Gastrocnemius medialis (tissue), 4 donors: Measurements from ENCODE around the gene ARHGAP15. TPM values are rescaled to one million over a fixed set of nuclear protein-coding genes. Genes with fewer than 3 reads are reported as not detected.

Source experiments
- ATAC-seq, 2 donors: fragments of 150-250 bp; one replicate each; pipeline ENCODE4 v1.9.1; 2016
- DNase-seq, 2 donors: peaks; one replicate each; pipeline ENCODE4 v3.0.0-alpha.2; 2019
- H3K27ac ChIP-seq, 4 donors: fragments of 200-600 bp; sonication (generic); 1 replicate in 1 of 4; 2 replicates in 3 of 4; pipeline ENCODE4 v1.5.1; 2016 to 2018; ENCODE audit warnings: mild to moderate bottlenecking in 2 of 4, moderate library complexity in 1 of 4
- H3K27me3 ChIP-seq, 3 donors: fragments of 200-600 bp; sonication (generic) in 2 of 3; 1 replicate in 1 of 3; 2 replicates in 2 of 3; pipeline versions ENCODE4 v1.5.1 to v1.6.0; 2016 to 2019; ENCODE audit warnings: mild to moderate bottlenecking in 1 of 3, moderate library complexity in 1 of 3
- H3K36me3 ChIP-seq, 2 donors: fragments of 200-600 bp; sonication (generic) in 1 of 2; one replicate each; pipeline ENCODE4 v1.5.1; 2017 to 2018
- H3K4me1 ChIP-seq, 2 donors: fragments of 200-600 bp; sonication (generic) in 1 of 2; one replicate each; pipeline ENCODE4 v1.5.1; 2016 to 2017; ENCODE audit warnings: mild to moderate bottlenecking in 2 of 2
- H3K4me3 ChIP-seq, 4 donors: fragments of 200-600 bp; sonication (generic) in 3 of 4; 1 replicate in 1 of 4; 2 replicates in 3 of 4; pipeline ENCODE4 v1.5.1; 2016 to 2019; ENCODE audit warnings: mild to moderate bottlenecking in 2 of 4
- H3K9me3 ChIP-seq, 3 donors: fragments of 200-600 bp; sonication (generic) in 2 of 3; 1 replicate in 1 of 3; 2 replicates in 2 of 3; pipeline ENCODE4 v1.5.1; 2016 to 2019
- CTCF ChIP-seq, 5 experiments: fragments of 450-650 bp in 3 of 5; fragments of 200-600 bp in 2 of 5; sonication (generic) in 2 of 5; IDR thresholded peaks in 4 of 5; conservative IDR thresholded peaks in 1 of 5; 1 replicate in 4 of 5; 2 replicates in 1 of 5; pipeline ENCODE4 v1.5.1; 2016 to 2019; ENCODE audit warnings: antibody characterized with exemption in 5 of 5, mild to moderate bottlenecking in 3 of 5, moderate library complexity in 3 of 5
- POLR2A ChIP-seq, 2 donors: fragments of 450-650 bp; IDR thresholded peaks; one replicate each; pipeline ENCODE4 v1.6.1; 2017; ENCODE audit warnings: antibody characterized with exemption in 2 of 2, mild to moderate bottlenecking in 2 of 2, moderate library complexity in 2 of 2
- in situ Hi-C, 4 donors: fragments of 200-750 bp; cut with MboI; loops; one replicate each; pipeline versions ENCODE4 v1.15.0 to v1.8.0; 2017; ENCODE audit warnings: low sequenced_read_pairs in 4 of 4
- intact Hi-C: fragments of 100-400 bp; cut with DNase I; formaldehyde crosslinking; loops from one replicate; pipeline ENCODE4 v1.15.1; 2023; ENCODE audit warnings: low total_unique reads
- total RNA-seq, 4 donors: library from RNA; depleted of rRNA; stranded (reverse); fragments of >200 nt; gene quantifications; one replicate each; pipeline versions ENCODE4 v1.1.0 to v1.2.3, GENCODE V29; 2016

Gene ARHGAP15
- total RNA-seq, 4 donors from 2014 or later: 1.2 to 3.2 (median 1.3) TPM; not detected in 1

DNA sequence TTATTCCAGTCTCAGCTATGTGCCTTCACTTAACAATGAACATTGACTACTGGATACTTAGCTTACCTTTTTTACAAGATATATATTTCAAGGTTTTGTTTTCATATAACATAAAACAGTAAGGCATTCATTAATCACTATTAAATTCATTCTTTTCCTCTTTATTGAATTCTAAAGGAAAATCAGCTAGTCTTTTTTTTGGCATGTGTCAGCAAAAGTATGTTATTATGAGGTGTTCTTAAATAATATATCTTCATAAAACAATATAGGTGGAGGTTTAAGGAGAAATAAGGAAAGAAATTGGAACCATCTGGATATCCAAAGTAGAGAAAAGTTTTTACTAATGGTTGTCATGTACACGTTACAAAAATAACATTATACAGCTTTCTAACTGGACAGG lies 472.6 kb downstream of the ARHGAP15 start:
- Histone ChIP-seq H3K27me3 (no peaks in the 10 kb centered on the region), H3K4me3 (no peak overlapping the region), H3K4me1 (no peaks in the 10 kb centered on the region), H3K9me3 (no peaks in the 10 kb centered on the region), H3K36me3 (no peaks in the 10 kb centered on the region), H3K27ac (no peak overlapping the region)
- no peak for ATAC-seq
- TF ChIP-seq POLR2A (IDR thresholded peaks at IDR 0.05): no peak
- in situ Hi-C loops (no loop called here), intact Hi-C loops (no loop called here)
- no peak for DNase-seq

- H3K36me3 ChIP-seq: no peaks in the 10 kb centered on the region
- no peak overlapping the region for H3K27ac ChIP-seq
- no peaks in the 10 kb centered on the region for H3K4me1 ChIP-seq
- in situ Hi-C loops: no loop called here
- ATAC-seq: no peak
- no peaks in the 10 kb centered on the region for H3K27me3 ChIP-seq
- intact Hi-C loops: no loop called here
- H3K4me3 ChIP-seq: no peak overlapping the region
- H3K9me3 ChIP-seq: no peaks in the 10 kb centered on the region
- no peak for DNase-seq
- TF ChIP-seq CTCF (IDR thresholded peaks at IDR 0.05 in 4 of 5, conservative IDR thresholded peaks at IDR 0.05 in 1 of 5) (no peak), POLR2A (IDR thresholded peaks at IDR 0.05) (no peak)
These were observed 473.9 kb downstream of the ARHGAP15 start for GRCh38 chr2:143603035-143603655.

- Histone ChIP-seq H3K4me1 (no peaks in the 10 kb centered on the region), H3K36me3 (no peaks in the 10 kb centered on the region), H3K9me3 (no peaks in the 10 kb centered on the region), H3K27ac (no peak overlapping the region), H3K27me3 (no peaks in the 10 kb centered on the region), H3K4me3 (no peak overlapping the region)
- TF ChIP-seq CTCF (IDR thresholded peaks at IDR 0.05 in 4 of 5, conservative IDR thresholded peaks at IDR 0.05 in 1 of 5) (no peak), POLR2A (IDR thresholded peaks at IDR 0.05) (no peak)
- intact Hi-C loops (no loop called here), in situ Hi-C loops (no loop called here)
- DNase-seq (no peak), ATAC-seq (no peak)
These were observed 474.8 kb downstream of the ARHGAP15 start for GRCh38 chr2:143603846-143604565.

DNA sequence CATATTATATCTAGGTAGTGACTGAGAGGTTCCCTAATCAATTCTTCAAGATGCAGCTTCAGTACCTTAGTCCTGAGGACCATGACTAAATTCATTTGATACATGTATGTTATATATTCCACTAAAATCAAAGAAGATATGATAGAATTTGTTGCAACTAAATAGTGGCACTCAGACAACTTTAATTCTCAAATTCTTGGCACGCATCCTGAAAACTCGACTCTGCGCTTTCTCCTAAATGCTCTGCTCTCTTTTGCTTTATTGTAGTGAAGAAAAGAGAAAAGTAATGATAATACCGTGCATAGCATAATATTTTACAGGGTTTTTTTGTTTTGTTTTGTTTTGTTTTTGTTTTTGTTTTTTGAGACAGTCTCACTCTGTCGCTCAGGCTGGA lies 475.3 kb downstream of the ARHGAP15 start:
- Histone ChIP-seq H3K27me3 (no peaks in the 10 kb centered on the region), H3K4me3 (no peak overlapping the region), H3K36me3 (no peaks in the 10 kb centered on the region), H3K9me3 (no peaks in the 10 kb centered on the region), H3K4me1 (no peaks in the 10 kb centered on the region), H3K27ac (no peak overlapping the region)
- intact Hi-C loops: no loop called here
- DNase-seq (no peak), ATAC-seq (no peak)
- no peak for TF ChIP-seq CTCF (IDR thresholded peaks at IDR 0.05 in 4 of 5, conservative IDR thresholded peaks at IDR 0.05 in 1 of 5)
- TF ChIP-seq POLR2A (IDR thresholded peaks at IDR 0.05): no peak
- in situ Hi-C loops: no loop called here

DNA sequence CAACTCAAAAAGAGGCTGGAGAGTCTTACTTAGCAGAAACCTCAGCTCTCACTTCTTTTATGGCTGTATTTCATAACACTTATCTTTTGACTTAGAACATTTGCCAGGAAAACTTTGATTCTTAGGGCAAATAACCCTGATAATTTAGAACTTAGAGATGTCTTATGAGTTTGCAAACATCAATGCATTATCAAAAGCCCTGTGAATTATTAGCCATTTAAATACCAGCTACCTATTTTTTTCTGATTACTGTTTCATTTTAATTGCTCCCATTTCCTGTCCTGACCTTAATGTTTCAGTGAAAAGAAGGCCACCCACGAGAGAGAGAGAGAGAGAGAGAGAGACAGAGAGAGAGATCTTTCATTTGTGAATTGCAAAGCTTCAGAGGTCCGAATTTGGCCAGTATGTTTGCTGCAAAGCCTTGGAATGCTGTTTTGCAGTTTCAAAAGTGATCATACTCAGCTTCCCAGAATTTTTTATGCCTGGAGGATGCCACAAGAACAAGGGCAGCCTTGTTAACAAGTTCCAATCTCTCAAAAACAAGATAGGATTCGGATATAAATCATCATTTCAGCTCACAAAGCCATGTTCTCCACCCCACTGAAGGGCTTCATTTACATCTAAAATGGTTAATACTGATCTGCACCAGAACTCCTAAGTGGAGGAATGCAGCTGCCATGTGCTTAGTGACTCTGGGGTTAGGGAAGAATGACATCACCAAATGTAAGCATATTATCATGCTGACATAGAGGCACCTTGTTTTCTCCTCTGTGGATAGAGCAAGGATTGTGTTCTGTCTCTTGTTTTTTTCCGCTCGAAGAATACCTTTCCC lies 478.2 kb downstream of the ARHGAP15 start:
- no peaks in the 10 kb centered on the region for H3K36me3 ChIP-seq
- H3K4me3 ChIP-seq: no peak overlapping the region
- no peaks in the 10 kb centered on the region for H3K4me1 ChIP-seq
- H3K27me3 ChIP-seq: no peaks in the 10 kb centered on the region
- no peak overlapping the region for H3K27ac ChIP-seq
- ATAC-seq: no peak
- intact Hi-C loops: no loop called here
- H3K9me3 ChIP-seq: no peaks in the 10 kb centered on the region
- DNase-seq: no peak
- TF ChIP-seq CTCF (IDR thresholded peaks at IDR 0.05 in 4 of 5, conservative IDR thresholded peaks at IDR 0.05 in 1 of 5): no peak
- TF ChIP-seq POLR2A (IDR thresholded peaks at IDR 0.05): no peak
- in situ Hi-C loops: no loop called here
